HepG2 (cell line): ENCODE data around the gene PSMC4. TPM values are rescaled to one million over a fixed set of nuclear protein-coding genes. Genes with fewer than 3 reads are reported as not detected.

Experiments
- ATAC-seq: fragments of 200-7000 bp; cut with Tn5 transposase; 3 replicates; pipeline ENCODE4 v1.9.1; 2020; ENCODE audit warnings: mild to moderate bottlenecking, moderate library complexity
- BruUV-seq: library from RNA; stranded (reverse); fragments of 400-500 nt; replicated peaks from 2 replicates; lab custom pipeline; 2021; lab: Mats Ljungman, UMichigan
- CTCF ChIA-PET: fragments of 300-600 bp; formaldehyde crosslinking; extraction: SDS; loops from one replicate; lab custom pipeline; 2021; ENCODE audit warnings: low total read pairs, inconsistent platforms, low intra/inter-chr PET ratio; lab: Yijun Ruan, JAX
- POLR2A ChIA-PET: fragments of 350-600 bp; sonication (Branson Sonifier 250); formaldehyde crosslinking; loops from one replicate; lab custom pipeline; 2020; ENCODE audit warnings: antibody characterized with exemption, inconsistent platforms; lab: Yijun Ruan, JAX
- DNase-seq: peaks from one replicate; pipeline ENCODE4 v3.0.0-alpha.2; 2015; ENCODE audit warnings: low spot score
- FAIRE-seq: peaks from 3 replicates; lab custom pipeline; 2011; peaks lifted over from hg19 to GRCh38; lab: Jason Lieb, UNC
- H2AFZ ChIP-seq: one replicate; pipeline ENCODE4 v1.6.1; 2011; ENCODE audit warnings: low read length, inconsistent platforms
- H3K27ac ChIP-seq: fragments of 300-600 bp; 3 replicates; pipeline ENCODE4 v1.8.0; 2011; ENCODE audit warnings: mixed run types, mild to moderate bottlenecking, mixed read lengths, low read length, inconsistent platforms; ENCODE audit not compliant: insufficient read depth; ENCODE audit errors: extremely low read length
- H3K27me3 ChIP-seq, 2 experiments: fragments of 200-600 bp in 1 of 2; 2 replicates in 1 of 2; 3 replicates in 1 of 2; pipeline versions ENCODE4 v1.6.0 to v1.8.0; 2011; ENCODE audit warnings: low read length in 2 of 2, mild to moderate bottlenecking in 2 of 2, moderate library complexity in 2 of 2, inconsistent platforms in 1 of 2; ENCODE audit not compliant: insufficient read depth in 2 of 2, control insufficient read depth in 1 of 2
- H3K36me3 ChIP-seq, 2 experiments: fragments of 200-600 bp in 1 of 2; replicated peaks in 1 of 2; 2 replicates in 1 of 2; 3 replicates in 1 of 2; pipeline versions ENCODE4 v1.5.1 to v1.8.0; 2011; ENCODE audit warnings: low read length in 2 of 2, inconsistent platforms in 1 of 2; ENCODE audit not compliant: insufficient read depth in 2 of 2, control insufficient read depth in 1 of 2
- H3K4me1 ChIP-seq: 2 replicates; pipeline ENCODE4 v1.5.1; 2012; ENCODE audit warnings: low read length, inconsistent platforms; ENCODE audit not compliant: insufficient read depth
- H3K4me2 ChIP-seq: 2 replicates; pipeline ENCODE4 v1.6.0; 2011; ENCODE audit warnings: low read depth, low read length, inconsistent platforms
- H3K4me3 ChIP-seq, 3 experiments: fragments of 200-600 bp in 1 of 3; sonication (generic), shearing (Covaris generic) in 1 of 3; replicated peaks in 1 of 3; 2 replicates each; pipeline ENCODE4 v1.5.1; 2011 to 2016; ENCODE audit warnings: low read length in 3 of 3, inconsistent platforms in 2 of 3, low read depth in 2 of 3, mild to moderate bottlenecking in 2 of 3, control low read depth in 1 of 3, mixed read lengths in 1 of 3; ENCODE audit not compliant: insufficient read depth in 1 of 3
- H3K79me2 ChIP-seq: one replicate; pipeline ENCODE4 v1.6.1; 2011; ENCODE audit warnings: low read length, inconsistent platforms; ENCODE audit not compliant: insufficient read depth
- H3K9ac ChIP-seq: 2 replicates; pipeline ENCODE4 v1.6.0; 2011; ENCODE audit warnings: mild to moderate bottlenecking, low read depth, low read length, inconsistent platforms; ENCODE audit not compliant: insufficient read depth
- H3K9me3 ChIP-seq: 2 replicates; pipeline ENCODE4 v1.5.1; 2012; ENCODE audit warnings: mild to moderate bottlenecking, low read length
- H4K20me1 ChIP-seq: 2 replicates; pipeline ENCODE4 v1.6.0; 2011; ENCODE audit warnings: inconsistent platforms, mild to moderate bottlenecking, low read length, moderate library complexity; ENCODE audit not compliant: insufficient read depth
- MEF2D ChIP-seq: sonication (generic); formaldehyde crosslinking; IDR thresholded peaks from 2 replicates; pipeline ENCODE4 v1.5.1; 2020; ENCODE audit warnings: mild to moderate bottlenecking, missing genetic modification reagents
- TRAFD1 ChIP-seq: sonication (generic); formaldehyde crosslinking; IDR thresholded peaks from 2 replicates; pipeline ENCODE4 v1.5.1; 2020; ENCODE audit warnings: missing genetic modification reagents, mild to moderate bottlenecking, borderline replicate concordance
- TRIM22 ChIP-seq: fragments of 450-650 bp; IDR thresholded peaks from 2 replicates; pipeline ENCODE4 v1.6.1; 2017
- ZNF12 ChIP-seq: sonication (generic); formaldehyde crosslinking; IDR thresholded peaks from 2 replicates; pipeline ENCODE4 v1.5.0; 2020; ENCODE audit warnings: missing genetic modification reagents
- ZNF121 ChIP-seq: sonication (generic); formaldehyde crosslinking; IDR thresholded peaks from 2 replicates; pipeline ENCODE4 v1.5.0; 2020; ENCODE audit warnings: mild to moderate bottlenecking, missing genetic modification reagents
- ZNF607 ChIP-seq: sonication (generic); formaldehyde crosslinking; IDR thresholded peaks from 2 replicates; pipeline ENCODE4 v1.5.1; 2020; ENCODE audit warnings: missing genetic modification reagents, mild to moderate bottlenecking, borderline replicate concordance
- ZNF691 ChIP-seq: sonication (generic); formaldehyde crosslinking; IDR thresholded peaks from 2 replicates; pipeline ENCODE4 v1.4.0; 2020; ENCODE audit warnings: missing genetic modification reagents, low read depth, mild to moderate bottlenecking, borderline replicate concordance
- ZNF776 ChIP-seq: sonication (generic); formaldehyde crosslinking; IDR thresholded peaks from 2 replicates; pipeline ENCODE4 v1.4.0; 2020; ENCODE audit warnings: mild to moderate bottlenecking, missing genetic modification reagents
- ZNF788 ChIP-seq: sonication (generic); formaldehyde crosslinking; IDR thresholded peaks from 2 replicates; pipeline ENCODE4 v1.5.0; 2020; ENCODE audit warnings: mild to moderate bottlenecking, missing genetic modification reagents, borderline replicate concordance
- ZSCAN22 ChIP-seq: sonication (generic); formaldehyde crosslinking; IDR thresholded peaks from 2 replicates; pipeline ENCODE4 v1.4.0; 2020; ENCODE audit warnings: mild to moderate bottlenecking, missing genetic modification reagents
- WGBS: methylation state at CpG from one replicate; pipeline ENCODE4 v1.1.6; 2017; ENCODE audit warnings: low lambda C conversion rate; 5-methylcytosine and 5-hydroxymethylcytosine counted together
- in situ Hi-C: cut with HindIII; loops from 2 replicates; pipeline ENCODE4 v1.10.0; 2017; ENCODE audit warnings: low pct_unique_long_range_greater_than_20kb; ENCODE audit not compliant: extremely low pct_ligation_motif_present
- intact Hi-C: fragments of 100-400 bp; cut with micrococcal nuclease; formaldehyde crosslinking; loops from one replicate; pipeline ENCODE4 v1.10.0; 2022; ENCODE audit not compliant: unreplicated experiment
- polyA plus RNA-seq, 8 experiments: library from polyadenylated mRNA; depleted of rRNA in 3 of 8; stranded (reverse) in 7 of 8; unstranded in 1 of 8; fragments of >200 nt; fragmentation: Illumina TruSeq in 4 of 8; extraction: Trizol in 4 of 8; gene quantifications; 2 replicates each; pipeline versions ENCODE4 v1.2.1 to v1.2.3, GENCODE V29; 2011 to 2016; ENCODE audit warnings: low read depth in 4 of 8, missing spikeins in 1 of 8, mixed read lengths in 1 of 8; ENCODE audit not compliant: insufficient read depth in 1 of 8
- total RNA-seq, 5 experiments: library from RNA; depleted of rRNA; stranded (reverse); fragments of >200 nt; fragmentation: Illumina TruSeq; extraction: Trizol; gene quantifications; 2 replicates each; pipeline ENCODE4 v1.2.3, GENCODE V29; 2016; ENCODE audit warnings: low read depth in 1 of 5

Gene PSMC4
- total and polyA plus RNA-seq, 2 of the 13 experiments (the other 11 are each of a cell fraction or from before 2014, with no cell fraction given), result 49.9 to 160 TPM

GRCh38 chr19:39941151-39941550 lies 29.8 kb upstream of the PSMC4 start:
- intact Hi-C loops (no loop called here), in situ Hi-C loops (no loop called here)
- no peaks in the 10 kb centered on the region for H3K79me2 ChIP-seq
- no peaks in the 10 kb centered on the region for H3K27me3 ChIP-seq
- H2AFZ ChIP-seq, result no peak overlapping the region
- DNase-seq (no peak), ATAC-seq (no peak), FAIRE-seq (no peak)
- H3K4me3 ChIP-seq, result no peak overlapping the region
- no peaks in the 10 kb centered on the region for H3K36me3 ChIP-seq
- WGBS, result 72% methylated on average over 6 of the region's 6 CpGs
- no peaks in the 10 kb centered on the region for H4K20me1 ChIP-seq
- no peak for TF ChIP-seq TRAFD1 (CRISPR knock-in tag)
- TF ChIP-seq ZNF691, result no peak
- TF ChIP-seq ZNF607 (CRISPR knock-in tag), result no peak
- TF ChIP-seq MEF2D, result no peak
- no peak for TF ChIP-seq ZSCAN22 (CRISPR knock-in tag)
- TF ChIP-seq ZNF12 (CRISPR knock-in tag), result no peak
- no peak for TF ChIP-seq ZNF121 (CRISPR knock-in tag)
- TF ChIP-seq ZNF776 (CRISPR knock-in tag), result no peak
- no peak for TF ChIP-seq ZNF788 (CRISPR knock-in tag)
- TF ChIP-seq TRIM22, result no peak
- CTCF ChIA-PET, result no interaction called here
- H3K27ac ChIP-seq, result no peak overlapping the region
- H3K4me2 ChIP-seq, result no peak overlapping the region
- BruUV-seq, result no TSS peak
- H3K9me3 ChIP-seq, result no peaks in the 10 kb centered on the region
- POLR2A ChIA-PET, result no interaction called here
- H3K4me1 ChIP-seq, result peaks cover 53% of the 10 kb centered on the region
- no peak overlapping the region for H3K9ac ChIP-seq
